GM19397 (cell line): ENCODE measurements around the gene NOP16.
A peak's percentile ranks its signal among the peaks of the same experiment; 100 is the strongest.

Source experiments
- ATAC-seq: cut with Tn5 transposase; IDR thresholded peaks from one replicate; pipeline ENCODE4 v1.9.1; 2021; ENCODE audit warnings: mild to moderate bottlenecking, moderate library complexity; ENCODE audit not compliant: unreplicated experiment

NOP16 gene

DNA sequence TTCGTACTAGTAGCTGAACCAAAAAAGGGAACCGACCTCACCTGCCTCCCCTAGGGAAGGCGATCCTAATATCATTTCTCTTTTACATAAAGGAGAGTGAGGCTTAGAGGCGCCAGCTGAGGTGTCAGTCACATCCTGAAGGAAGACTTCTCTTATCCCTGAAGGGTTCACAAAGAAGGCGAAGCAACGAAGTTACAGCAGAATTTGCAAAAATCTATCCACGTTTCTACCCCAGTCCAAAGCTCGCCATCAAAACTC, 26.2 kb downstream of the NOP16 start:
- ATAC-seq = no peak

DNA sequence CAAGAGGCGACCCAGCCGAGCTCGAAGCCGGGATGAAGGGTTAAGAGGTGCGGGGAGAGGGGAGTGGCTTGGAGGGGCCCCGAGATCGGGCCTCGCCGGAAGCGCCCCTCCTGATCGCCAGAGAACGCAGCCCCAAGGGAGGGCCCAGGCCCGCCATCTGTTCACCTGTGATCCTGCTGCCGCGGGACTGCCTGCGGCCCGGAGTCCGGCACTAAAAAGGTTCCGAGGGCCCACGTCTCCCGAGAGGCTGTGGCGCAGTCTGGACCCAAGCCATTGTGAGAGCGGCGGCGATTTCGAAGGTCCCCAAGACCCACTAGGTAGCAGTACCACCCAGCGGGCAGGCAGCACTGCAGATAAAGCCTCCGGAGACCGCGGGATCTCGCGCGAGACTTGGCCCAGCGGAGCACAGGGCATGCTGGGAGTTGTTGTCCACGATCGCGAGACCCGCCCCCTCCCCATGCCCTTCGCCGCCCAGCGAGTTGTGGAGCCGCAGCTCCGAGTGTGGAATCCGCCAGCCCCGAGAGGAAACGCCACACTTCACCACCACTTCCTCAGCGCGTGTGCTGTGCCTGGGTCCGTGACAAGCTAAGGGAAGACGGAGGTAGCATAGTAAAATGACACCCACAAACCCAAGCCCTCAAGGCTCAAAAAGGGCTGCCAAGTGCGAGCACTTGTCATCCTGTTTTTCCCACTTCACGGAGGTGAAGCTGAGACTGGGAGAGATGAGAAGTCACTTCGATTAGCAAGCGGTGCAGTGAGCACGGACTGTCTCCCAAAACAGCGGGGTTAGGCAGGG, 26.8 kb downstream of the NOP16 start, which contains the start of gene KIAA1191:
Gene KIAA1191, minus strand, starts transcription at position 328 of the 796 bp plus-strand sequence. CDS start 2,256 bp downstream, outside the sequence.
- peak; percentile 87 for ATAC-seq

DNA sequence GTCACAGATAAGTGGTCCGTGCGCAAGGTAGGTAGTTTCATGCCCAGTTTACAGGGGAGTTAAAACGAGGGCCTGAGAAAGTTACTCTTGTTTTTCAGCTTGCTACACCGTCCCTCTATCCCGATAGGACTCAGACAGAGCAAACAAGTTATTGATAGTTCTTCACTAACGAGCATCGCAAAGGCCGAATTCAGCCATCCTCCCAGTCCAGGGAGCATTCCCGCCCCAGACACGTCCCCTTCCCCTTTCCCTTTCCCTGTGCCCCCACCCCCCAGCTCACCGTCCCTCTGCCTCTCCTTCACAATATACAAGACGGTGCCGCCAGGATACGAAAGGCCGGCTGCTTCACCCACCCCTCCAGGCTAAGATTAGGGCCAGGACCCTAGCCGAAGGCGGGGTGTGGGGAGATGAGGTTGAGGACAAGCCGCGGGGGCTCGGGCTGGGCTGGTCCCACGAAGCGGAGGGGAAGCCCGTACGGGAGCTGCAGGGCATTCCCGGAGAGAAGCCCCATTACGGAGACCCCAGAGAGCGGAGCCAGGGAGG, 27.4 kb downstream of the NOP16 start:
- no peak for ATAC-seq

DNA sequence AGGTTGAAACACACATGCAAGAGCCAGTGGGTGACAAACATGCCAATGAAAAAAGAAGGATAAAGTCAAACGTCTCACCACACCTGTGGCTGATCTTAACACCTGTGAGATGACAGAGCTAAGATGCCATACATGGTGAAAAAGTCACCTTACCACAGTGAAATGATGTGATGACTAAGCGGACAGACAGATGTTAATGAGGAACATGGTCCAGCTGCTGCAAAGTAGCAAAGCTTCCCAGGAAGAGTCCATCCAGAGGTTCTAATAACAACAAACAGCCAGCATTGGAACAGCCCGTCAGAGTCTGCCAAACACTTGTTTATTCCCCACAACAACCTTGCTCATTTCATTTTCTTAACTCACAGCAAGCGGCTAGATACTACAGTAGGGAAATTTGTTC, 28.7 kb downstream of the NOP16 start:
- no peak for ATAC-seq

DNA sequence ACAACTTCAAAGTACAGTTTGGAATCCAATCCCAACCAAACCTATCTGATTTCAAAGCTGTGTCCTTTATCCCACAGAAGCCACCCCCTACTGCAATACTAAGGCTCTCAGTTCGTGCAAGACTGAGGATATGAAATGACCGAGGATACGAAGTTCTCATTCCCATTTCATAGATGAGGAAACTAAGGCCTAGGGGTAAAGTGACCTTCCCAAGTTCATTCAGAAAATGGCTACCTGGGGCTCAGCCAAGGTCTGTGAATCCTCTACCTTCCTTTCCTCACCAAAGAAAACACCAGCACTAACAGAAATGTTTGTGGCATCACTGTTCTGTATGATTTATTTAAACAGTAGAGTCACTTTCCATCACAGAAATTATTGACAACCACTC, 32.2 kb downstream of the NOP16 start:
- no peak for ATAC-seq

DNA sequence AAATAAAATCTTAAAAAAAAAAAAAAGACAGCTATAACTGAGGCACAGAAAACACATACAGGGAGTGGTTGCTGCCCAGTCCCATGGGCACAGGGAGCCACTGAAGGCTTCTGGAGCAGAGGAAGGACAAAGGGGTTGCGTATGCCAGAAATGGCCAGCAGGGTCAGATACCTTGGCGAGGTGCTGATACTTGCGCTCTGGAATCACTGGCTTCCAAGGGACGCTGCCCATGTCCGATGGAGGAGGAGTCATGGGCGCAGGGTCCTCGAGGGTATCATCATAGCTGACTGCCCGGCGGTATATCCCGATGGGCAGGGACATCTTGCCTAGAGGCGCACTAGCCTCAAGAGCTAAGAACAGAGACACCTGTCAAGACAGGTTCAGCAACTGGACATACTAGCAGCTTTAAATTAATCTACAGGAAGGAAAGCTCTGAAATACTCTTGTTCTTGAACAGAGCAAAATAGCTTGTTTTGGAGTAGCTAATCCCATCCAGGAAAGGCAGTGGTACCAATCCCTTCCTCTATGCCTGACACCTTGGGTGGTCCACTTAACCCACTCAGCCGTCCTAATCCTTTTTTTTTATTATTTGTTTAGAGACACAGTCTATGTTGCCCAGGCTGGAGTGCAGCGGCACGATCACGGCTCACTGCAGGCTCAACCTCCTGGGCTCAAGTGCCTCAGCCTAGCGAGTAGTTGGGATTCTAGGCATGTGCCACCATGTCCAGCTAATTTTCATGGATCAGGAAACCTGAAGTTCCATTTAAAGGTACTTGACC, 32.8 kb downstream of the NOP16 start:
- no peak for ATAC-seq

DNA sequence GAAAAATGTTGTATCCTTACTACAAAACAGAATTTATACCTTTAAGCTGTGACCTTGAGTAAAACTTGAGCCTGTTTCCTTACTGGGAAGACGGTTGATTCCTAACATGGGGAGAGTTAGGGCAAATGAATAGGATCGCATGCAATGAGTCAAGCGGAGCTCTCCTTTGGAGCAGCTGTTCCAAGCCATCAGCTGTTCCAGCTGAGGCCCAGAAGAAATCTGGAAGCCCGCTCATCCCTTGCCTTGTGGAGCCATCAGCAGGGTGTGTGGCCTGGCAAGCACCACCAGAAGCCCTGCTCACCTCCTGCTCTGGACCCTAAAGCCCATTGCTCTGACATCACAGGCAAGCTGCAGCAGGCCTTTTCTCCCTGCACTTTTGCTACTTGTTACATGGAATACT, 34.9 kb downstream of the NOP16 start:
- no peak for ATAC-seq

DNA sequence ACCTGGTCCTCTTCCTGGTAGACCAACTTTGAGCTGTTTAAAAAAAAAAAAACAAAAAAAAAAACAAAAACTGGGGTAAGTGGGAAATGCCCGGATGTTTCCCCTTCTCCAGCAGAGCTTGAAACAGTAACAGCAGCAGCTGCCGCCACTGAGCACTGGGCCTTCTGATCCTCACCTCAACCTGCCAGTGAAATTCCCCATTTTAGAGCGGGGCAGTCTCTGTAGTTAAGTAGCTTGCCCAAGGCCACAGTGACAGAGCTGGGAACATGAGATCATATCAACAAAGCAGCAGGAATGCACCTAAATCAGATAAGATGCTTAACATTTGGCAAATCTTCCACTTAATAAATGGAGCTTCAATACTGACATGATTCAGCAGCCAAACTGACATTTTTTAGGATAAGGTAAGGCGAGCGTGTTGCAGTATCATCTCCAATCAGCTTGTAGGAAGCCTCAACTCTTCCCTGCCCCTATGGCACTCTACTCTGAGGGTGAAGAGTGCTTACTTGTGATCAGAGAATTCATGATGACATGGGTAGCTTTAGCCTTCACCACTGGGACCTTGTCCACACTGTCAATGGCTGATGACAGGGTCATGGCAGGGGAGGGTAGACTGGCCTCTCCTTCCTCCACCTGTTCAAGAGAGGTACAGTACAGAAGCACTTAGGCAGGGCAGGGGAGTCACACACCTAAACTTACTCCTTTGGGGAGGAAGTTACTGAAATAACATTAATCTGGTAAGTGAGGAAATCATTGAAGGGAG, 36.1 kb downstream of the NOP16 start:
- ATAC-seq = no peak

DNA sequence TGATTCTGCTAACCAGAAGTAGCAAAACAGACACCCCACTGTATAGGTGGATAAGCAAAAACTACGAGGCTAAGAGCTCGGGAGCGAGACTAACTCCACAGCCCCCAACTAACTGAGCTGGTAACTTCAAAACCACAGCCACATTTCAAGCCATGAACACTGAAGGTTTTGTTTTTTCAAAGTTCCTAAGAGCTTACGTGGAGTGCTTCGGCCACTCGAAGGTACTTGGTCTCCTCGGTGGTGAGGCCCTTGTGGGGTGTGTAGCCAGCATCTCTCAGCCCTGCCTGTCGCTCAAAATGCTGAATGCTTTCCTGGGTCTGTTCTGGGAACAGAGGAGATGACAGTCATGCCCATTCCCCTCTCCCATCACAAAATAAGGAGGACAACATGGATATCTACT, 38.0 kb downstream of the NOP16 start:
- ATAC-seq = no peak

DNA sequence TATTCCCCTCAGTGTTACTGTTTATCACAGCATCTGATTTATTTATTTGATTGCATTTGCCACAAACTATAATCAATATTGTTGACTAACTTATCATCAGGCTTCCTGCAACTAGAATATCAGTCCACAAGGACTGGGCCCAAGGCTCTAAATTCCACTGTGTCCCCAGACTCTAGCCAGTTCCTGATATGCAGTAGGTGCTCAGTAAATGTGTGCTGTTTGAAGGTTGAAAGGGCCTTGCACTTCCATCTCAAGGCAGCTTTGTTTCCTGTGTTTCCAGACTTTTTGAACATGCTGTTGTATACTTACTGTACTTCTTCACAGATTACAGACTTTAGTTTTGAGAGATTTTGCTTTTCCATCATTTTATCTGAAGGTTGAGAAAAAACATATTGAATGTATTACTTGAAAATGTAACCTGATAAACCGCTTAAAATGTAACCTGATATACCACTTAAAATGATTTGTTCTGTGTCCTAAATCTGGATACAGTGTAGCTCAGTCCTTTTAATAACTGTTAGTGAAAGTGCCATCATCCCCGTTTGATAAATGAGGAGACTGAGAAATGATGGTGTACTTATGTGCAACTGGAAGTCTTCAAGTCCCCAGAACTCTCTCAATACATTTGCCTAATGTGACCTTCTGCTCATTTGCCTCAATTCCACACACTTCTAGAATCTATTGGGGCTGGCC, 45.5 kb downstream of the NOP16 start:
- no peak for ATAC-seq

DNA sequence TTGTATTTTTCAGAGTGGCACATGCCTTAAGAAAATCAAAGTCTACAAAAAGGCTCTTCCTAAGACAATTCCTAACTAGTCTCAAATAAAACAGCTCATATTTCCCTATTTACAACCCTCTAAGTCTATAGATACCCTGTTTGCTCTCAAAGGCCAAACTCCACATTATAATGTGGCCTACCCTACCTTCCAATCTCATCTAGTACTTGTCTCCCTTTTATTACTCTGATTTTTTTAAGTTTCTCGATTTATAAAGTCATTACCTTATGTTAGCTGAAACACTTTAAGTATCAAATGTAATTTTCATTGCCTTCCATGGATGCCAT, 46.3 kb downstream of the NOP16 start:
- no peak for ATAC-seq

DNA sequence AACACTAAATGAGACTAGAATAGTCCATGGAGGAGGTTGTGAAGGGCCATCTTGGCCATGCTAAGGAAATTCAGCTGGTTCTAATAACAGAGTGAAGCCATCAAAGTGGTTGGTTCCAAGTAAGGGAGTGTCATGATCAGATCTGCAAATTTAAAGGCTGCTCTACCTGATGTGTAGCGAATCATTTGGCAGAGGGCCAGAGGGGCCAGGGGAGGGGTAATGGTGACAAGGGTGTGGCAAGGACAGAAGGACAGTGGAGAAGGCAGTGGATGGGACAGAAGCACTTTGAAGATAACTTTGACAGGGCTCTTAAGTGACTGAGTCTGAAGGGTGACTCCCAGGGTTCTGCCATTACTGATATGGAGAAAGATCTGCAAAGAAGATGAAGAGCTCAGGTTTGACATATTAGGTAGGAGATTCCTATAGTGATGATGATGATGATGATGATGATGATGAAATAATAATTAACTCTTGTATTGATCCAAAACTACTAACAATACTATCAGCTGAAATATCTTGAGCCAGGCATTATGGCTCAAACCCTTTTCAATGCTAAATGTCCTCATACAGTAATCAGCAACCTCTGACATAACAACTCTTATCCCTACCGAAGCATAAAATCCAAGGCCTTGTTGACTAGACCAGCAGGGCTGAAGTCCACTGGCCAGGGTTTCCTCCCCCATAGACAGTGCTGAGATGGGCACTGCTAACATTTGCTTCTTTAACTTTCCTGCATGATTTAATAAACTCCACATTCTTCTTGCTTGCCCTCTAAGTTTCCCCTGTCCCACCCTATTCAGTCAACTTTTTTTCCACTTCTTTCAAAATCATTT, 46.9 kb downstream of the NOP16 start:
- no peak for ATAC-seq

DNA sequence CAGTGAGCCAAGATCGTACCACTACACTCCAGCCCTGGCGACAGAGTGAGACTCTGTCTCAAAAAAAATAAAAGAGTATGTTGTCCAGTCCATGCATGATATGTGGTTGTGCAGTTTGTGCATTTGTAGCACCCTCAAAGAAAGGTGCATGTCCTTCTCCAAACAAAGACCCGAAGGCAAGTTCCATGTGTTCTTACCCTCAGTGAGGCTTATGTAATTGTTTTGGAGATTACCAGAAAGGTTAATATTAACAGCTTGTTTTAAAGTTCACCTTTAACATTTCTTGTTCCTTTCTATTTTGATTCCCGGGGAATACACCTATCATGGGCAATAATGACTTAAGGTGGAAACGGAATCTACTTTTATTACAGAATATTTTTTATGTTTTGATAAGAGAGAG, 49.1 kb downstream of the NOP16 start:
- no peak for ATAC-seq

DNA sequence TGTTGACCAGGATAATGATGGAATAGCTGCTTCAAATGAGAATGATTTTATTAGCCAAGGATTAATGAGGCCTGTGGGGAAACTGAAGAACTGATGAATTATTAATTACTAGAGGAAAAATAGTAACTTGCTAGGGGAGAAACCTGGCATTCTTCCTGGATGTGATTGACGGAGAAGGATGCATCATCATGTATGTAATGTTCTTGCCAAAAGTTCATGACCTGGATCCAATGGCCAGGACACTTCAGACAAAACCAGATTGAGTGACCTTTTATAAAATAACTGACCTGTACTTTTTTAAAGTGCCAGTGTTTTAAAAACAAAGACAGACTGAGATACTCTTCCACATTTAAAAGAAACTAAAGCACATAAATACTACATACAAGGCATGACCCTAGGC, 50.5 kb downstream of the NOP16 start:
- ATAC-seq = no peak

DNA sequence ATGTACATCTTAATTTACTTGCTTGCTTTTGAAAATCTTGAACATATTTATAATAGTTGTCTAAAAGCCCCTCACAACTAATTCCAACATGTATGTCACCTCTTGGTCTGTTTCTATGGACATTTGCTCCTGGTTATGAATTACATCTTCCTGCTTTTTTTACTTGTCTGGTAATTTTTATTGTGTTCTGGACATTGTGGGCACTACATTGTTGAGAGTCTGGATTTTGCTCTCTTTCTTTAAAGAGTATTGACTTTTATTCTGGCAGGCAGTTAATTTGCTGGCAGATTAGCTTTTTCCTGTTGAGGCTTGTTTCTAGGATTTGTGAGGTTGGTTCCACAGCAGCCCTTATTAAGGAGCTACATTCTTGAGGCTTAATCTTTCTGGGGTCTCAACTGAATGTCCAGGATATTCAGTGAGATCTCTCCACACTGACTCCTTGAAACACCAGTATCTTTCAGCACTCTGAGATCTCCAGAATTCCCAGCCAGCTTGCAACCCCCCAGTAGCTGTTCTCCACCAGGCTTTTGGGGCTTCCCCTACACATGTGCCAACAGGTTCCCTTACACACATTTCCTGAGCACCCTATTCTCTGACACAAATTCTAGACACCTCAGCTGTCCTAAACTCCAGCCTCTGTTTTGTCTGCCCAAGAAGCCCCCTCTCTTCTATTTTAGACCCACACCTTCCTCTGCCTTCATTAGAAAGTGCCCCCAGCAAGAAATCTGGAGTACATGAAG, 54.2 kb downstream of the NOP16 start:
- ATAC-seq = no peak
